Measurements from ENCODE around the gene IL2RG. TPM values are rescaled to one million over a fixed set of nuclear protein-coding genes. Genes with fewer than 3 reads are reported as not detected.

IL2RG gene
- total and polyA plus RNA-seq, 2 experiments from 2014 or later, result 0.26 TPM; not detected in 1

- no peaks in the 10 kb centered on the region for H3K36me3 ChIP-seq (ENCODE audit: insufficient read depth)
- Mint-ChIP-seq H3K4me3 (peak within 1 kb of the TSS; percentile 71), H3K27ac (no peak within 1 kb of the TSS), H3K4me1 (peaks cover 23% of the 10 kb centered on the region), H3K36me3 (ENCODE audit: low read depth) (peaks cover 13% of the 10 kb centered on the region; the same call in 2 of the 3 replicates), H3K9me3 (no peaks in the 10 kb centered on the region), H3K27me3 (ENCODE audit: insufficient read depth, low read depth, poor library complexity) (peaks cover 4% of the 10 kb centered on the region)
- H3F3A ChIP-seq (replicated peaks; ENCODE audit: low read depth), result no peaks in the 10 kb centered on the region
- DNase-seq (ENCODE audit: low spot score), result peak; percentile 59
- H3K27me3 ChIP-seq (ENCODE audit: insufficient read depth), result no peaks in the 10 kb centered on the region
- H3K9me2 ChIP-seq (ENCODE audit: insufficient read depth), result no peaks in the 10 kb centered on the region
- peaks cover 8% of the 10 kb centered on the region; the same call in 1 of the 2 replicates for H3K4me1 ChIP-seq (ENCODE audit: insufficient read depth)
- H2AFZ ChIP-seq, result no peak within 1 kb of the TSS
- H3K79me2 ChIP-seq (replicated peaks; ENCODE audit: insufficient read depth), result no peaks in the 10 kb centered on the region
- H4K20me1 ChIP-seq (replicated peaks; ENCODE audit: insufficient read depth), result no peaks in the 10 kb centered on the region
- peak within 1 kb of the TSS; percentile 76 for H3K4me3 ChIP-seq
- H3K4me2 ChIP-seq, result peak within 1 kb of the TSS; percentile 87
- H3K27ac ChIP-seq (ENCODE audit: low read depth), result no peak within 1 kb of the TSS
- TF ChIP-seq POLR2AphosphoS5 (IDR thresholded peaks at IDR 0.05; ENCODE audit: low read depth) (0 out of 2 replicates have a peak, but pooled peaks have one; percentile 10), CTCF (conservative IDR thresholded peaks at IDR 0.05; ENCODE audit: low read depth in 2 of 2) (no peak)
- ATAC-seq, result peak; percentile 56
Measured at GRCh38 chrX:71144651-71145050, 33.3 kb upstream of the IL2RG start, which contains the start of gene NLGN3. Gene NLGN3 (plus strand): TSS chrX:71144841. CDS start chrX:71147750, 2,909 bp downstream.

GRCh38 chrX:71143508-71143907 lies 32.1 kb upstream of the IL2RG start:
- H4K20me1 ChIP-seq (replicated peaks; ENCODE audit: insufficient read depth), result no peaks in the 10 kb centered on the region
- no peaks in the 10 kb centered on the region for H3K27me3 ChIP-seq (ENCODE audit: insufficient read depth)
- peaks cover 25% of the 10 kb centered on the region for H3K36me3 Mint-ChIP-seq (ENCODE audit: low read depth)
- H3K9me3 Mint-ChIP-seq, result no peaks in the 10 kb centered on the region
- peaks cover 23% of the 10 kb centered on the region for H3K4me1 Mint-ChIP-seq
- no peaks in the 10 kb centered on the region for H3K79me2 ChIP-seq (replicated peaks; ENCODE audit: insufficient read depth)
- TF ChIP-seq EZH2 (IDR thresholded peaks at IDR 0.05; ENCODE audit: low read depth, unreplicated experiment), result no peak
- TF ChIP-seq CTCF (conservative IDR thresholded peaks at IDR 0.05; ENCODE audit: low read depth in 2 of 2), result no peak
- no peak for TF ChIP-seq CREB1 (CRISPR knock-in tag; IDR thresholded peaks at IDR 0.05; ENCODE audit: low read depth)
- no peak for TF ChIP-seq EZH2phosphoT487 (IDR thresholded peaks at IDR 0.05; ENCODE audit: unreplicated experiment)
- no peak for TF ChIP-seq ZNF114 (CRISPR knock-in tag; IDR thresholded peaks at IDR 0.05)
- no peak for TF ChIP-seq POLR2AphosphoS5 (IDR thresholded peaks at IDR 0.05; ENCODE audit: low read depth)
- no peak for TF ChIP-seq STAT1 (IDR thresholded peaks at IDR 0.05; ENCODE audit: unreplicated experiment)
- no peaks in the 10 kb centered on the region for H3F3A ChIP-seq (replicated peaks; ENCODE audit: low read depth)
- H2AFZ ChIP-seq, result no peak overlapping the region
- DNase-seq (ENCODE audit: low spot score) (no peak), ATAC-seq (no peak)
- H3K4me3 Mint-ChIP-seq, result no peak overlapping the region
- H3K4me3 ChIP-seq, result no peak overlapping the region
- no peak overlapping the region for H3K27ac Mint-ChIP-seq
- no peak overlapping the region for H3K4me2 ChIP-seq
- H3K27me3 Mint-ChIP-seq (ENCODE audit: insufficient read depth, low read depth, poor library complexity), result peaks cover 4% of the 10 kb centered on the region
- no peaks in the 10 kb centered on the region for H3K36me3 ChIP-seq (ENCODE audit: insufficient read depth)
- no peaks in the 10 kb centered on the region for H3K9me2 ChIP-seq (ENCODE audit: insufficient read depth)
- no peak overlapping the region for H3K27ac ChIP-seq (ENCODE audit: low read depth)
- H3K4me1 ChIP-seq (ENCODE audit: insufficient read depth), result peaks cover 8% of the 10 kb centered on the region; the same call in 1 of the 2 replicates

Data from GM23338 (cell line).